Lung (tissue), 12 donors: ENCODE results near the gene CAMK2G. TPM values are rescaled to one million over a fixed set of nuclear protein-coding genes. Genes with fewer than 3 reads are reported as not detected.
"Not testable (repeated sequence)": the region's sequence is repeated elsewhere in the genome, so short reads cannot be mapped to it uniquely, and the experiment has no call there.

Source experiments
- ATAC-seq: fragments of 200-7000 bp; cut with Tn5 transposase; one replicate; pipeline ENCODE4 v1.9.1; 2020; ENCODE audit warnings: moderate number of reproducible peaks; ENCODE audit not compliant: insufficient read depth, low FRiP score
- DNase-seq, 3 donors: peaks; one replicate each; pipeline ENCODE4 v3.0.0-alpha.2; 2013 to 2017
- H3K27ac ChIP-seq, 2 donors: one replicate each; pipeline ENCODE4 v1.5.1; 2013; ENCODE audit warnings: mild to moderate bottlenecking in 2 of 2, moderate library complexity in 2 of 2, control low read depth in 1 of 2, inconsistent platforms in 1 of 2, low read depth in 1 of 2, low read length in 1 of 2
- H3K27me3 ChIP-seq, 3 donors: one replicate each; pipeline ENCODE4 v1.5.1; 2013; ENCODE audit warnings: low read length in 2 of 3; ENCODE audit not compliant: control insufficient read depth in 3 of 3, insufficient read depth in 3 of 3
- H3K36me3 ChIP-seq, 4 donors: one replicate each; pipeline ENCODE4 v1.5.1; 2013; ENCODE audit warnings: low read length in 4 of 4, mild to moderate bottlenecking in 1 of 4, moderate library complexity in 1 of 4; ENCODE audit not compliant: control insufficient read depth in 4 of 4, insufficient read depth in 4 of 4
- H3K4me1 ChIP-seq, 5 donors: one replicate each; pipeline ENCODE4 v1.5.1; 2013; ENCODE audit warnings: low read length in 5 of 5, mild to moderate bottlenecking in 2 of 5, moderate library complexity in 1 of 5; ENCODE audit not compliant: control insufficient read depth in 5 of 5, insufficient read depth in 5 of 5
- H3K4me3 ChIP-seq: one replicate; pipeline ENCODE4 v1.5.1; 2013; ENCODE audit warnings: mild to moderate bottlenecking, control low read depth, moderate library complexity
- H3K9ac ChIP-seq, 2 donors: one replicate each; pipeline ENCODE4 v1.5.1; 2013; ENCODE audit warnings: low read length in 2 of 2, control low read depth in 1 of 2; ENCODE audit not compliant: insufficient read depth in 1 of 2
- H3K9me3 ChIP-seq, 4 donors: one replicate each; pipeline ENCODE4 v1.5.1; 2013; ENCODE audit warnings: low read length in 3 of 4, mild to moderate bottlenecking in 1 of 4, moderate library complexity in 1 of 4; ENCODE audit not compliant: control insufficient read depth in 4 of 4, insufficient read depth in 3 of 4
- whole genome bisulfite sequencing, 2 donors: extraction: QIAGEN DNeasy Blood & Tissue Kit; methylation state at CpG; one replicate each; pipeline ENCODE4 v1.1.7; 2013; 5-methylcytosine and 5-hydroxymethylcytosine counted together
- polyA plus RNA-seq, 2 donors: library from polyadenylated mRNA; stranded (reverse); fragments of 200-250 nt; gene quantifications; one replicate each; pipeline ENCODE4 v1.2.1, GENCODE V29; 2013
- total RNA-seq, 2 donors: library from RNA; depleted of rRNA in 1 of 2; stranded (reverse); fragments of >200 nt in 1 of 2; gene quantifications; one replicate each; pipeline ENCODE4 v1.2.1, GENCODE V29; 2014 to 2021
- TF ChIP-seq, protein P1 (sequence below): IDR thresholded peaks from 2 replicates; pipeline ENCODE4 v1.5.1; 2012; ENCODE audit warnings: mild to moderate bottlenecking; ENCODE audit errors: control extremely low read depth, extremely low read depth
- donor health status: control.
- donor health status: control.
- donor health status: Bipolar disorder and iron deficiency.
- donor health status: healthy.
- donor health status: DM: yes; HTN: yes; CAD: no.

The CAMK2G gene
- total and polyA plus RNA-seq, 4 donors: 15.8 to 41.1 (median 29.0) TPM

DNA sequence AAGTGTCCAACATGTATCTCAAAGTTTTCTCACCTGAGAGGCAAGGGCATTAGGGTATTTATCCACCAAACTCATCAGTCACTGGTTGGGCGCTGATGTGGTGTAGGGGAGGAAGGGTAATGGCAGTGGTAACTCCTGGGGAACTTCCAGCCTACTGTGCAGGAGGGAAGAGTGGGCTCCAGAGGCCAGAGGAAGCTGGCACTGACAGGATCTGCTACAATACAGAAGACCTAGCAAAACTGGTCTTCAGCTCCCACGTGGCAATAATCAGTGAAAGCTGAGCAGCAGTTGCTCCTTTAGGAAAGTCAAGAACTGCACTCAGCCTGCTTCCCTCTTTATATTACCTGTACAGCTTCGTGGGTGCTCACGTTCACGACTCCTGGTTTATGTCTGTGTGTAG, 17.2 kb upstream of the CAMK2G start:
- Histone ChIP-seq H3K4me1 (peaks cover 12 to 24% (median 17%) of the 10 kb centered on the region in 5 donors), H3K9ac (no peak overlapping the region), H3K36me3 (no peaks in the 10 kb centered on the region), H3K4me3 (no peak overlapping the region), H3K27me3 (no peaks in the 10 kb centered on the region), H3K9me3 (no peaks in the 10 kb centered on the region), H3K27ac (no peak overlapping the region)
- WGBS, 2 donors: 78 to 85% methylated on average over 5 of the region's 5 CpGs
- DNase-seq (no peak), ATAC-seq (no peak)
- TF ChIP-seq, protein P1, sequence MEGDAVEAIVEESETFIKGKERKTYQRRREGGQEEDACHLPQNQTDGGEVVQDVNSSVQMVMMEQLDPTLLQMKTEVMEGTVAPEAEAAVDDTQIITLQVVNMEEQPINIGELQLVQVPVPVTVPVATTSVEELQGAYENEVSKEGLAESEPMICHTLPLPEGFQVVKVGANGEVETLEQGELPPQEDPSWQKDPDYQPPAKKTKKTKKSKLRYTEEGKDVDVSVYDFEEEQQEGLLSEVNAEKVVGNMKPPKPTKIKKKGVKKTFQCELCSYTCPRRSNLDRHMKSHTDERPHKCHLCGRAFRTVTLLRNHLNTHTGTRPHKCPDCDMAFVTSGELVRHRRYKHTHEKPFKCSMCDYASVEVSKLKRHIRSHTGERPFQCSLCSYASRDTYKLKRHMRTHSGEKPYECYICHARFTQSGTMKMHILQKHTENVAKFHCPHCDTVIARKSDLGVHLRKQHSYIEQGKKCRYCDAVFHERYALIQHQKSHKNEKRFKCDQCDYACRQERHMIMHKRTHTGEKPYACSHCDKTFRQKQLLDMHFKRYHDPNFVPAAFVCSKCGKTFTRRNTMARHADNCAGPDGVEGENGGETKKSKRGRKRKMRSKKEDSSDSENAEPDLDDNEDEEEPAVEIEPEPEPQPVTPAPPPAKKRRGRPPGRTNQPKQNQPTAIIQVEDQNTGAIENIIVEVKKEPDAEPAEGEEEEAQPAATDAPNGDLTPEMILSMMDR: no peak

DNA sequence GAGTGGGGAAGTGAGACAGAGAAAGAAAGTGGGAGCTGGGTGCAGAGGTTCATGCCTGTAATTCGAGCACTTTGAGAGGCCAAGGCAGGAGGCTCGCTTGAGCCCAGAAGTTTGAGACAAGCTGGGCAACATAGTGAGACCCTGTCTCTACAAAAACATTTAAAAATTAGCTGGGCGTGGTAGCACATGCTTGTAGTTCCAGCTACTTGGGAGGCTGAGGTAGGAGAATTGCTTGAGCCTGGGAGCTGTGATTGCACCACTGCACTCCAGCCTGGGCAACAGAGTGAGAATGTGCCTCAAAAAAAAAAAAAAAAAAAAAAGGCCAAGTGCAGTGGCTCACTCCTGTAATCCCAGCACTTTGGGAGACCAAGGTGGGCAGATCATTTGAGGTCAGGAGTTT, 16.5 kb upstream of the CAMK2G start:
- not testable (repeated sequence) for H3K27ac ChIP-seq, H3K4me3 ChIP-seq, H3K9me3 ChIP-seq, H3K9ac ChIP-seq, DNase-seq, H3K36me3 ChIP-seq, H3K27me3 ChIP-seq, ATAC-seq
- 63 to 64% methylated on average over 3 of the region's 3 CpGs for WGBS, 2 donors
- H3K4me1 ChIP-seq: peaks cover 15 to 28% (median 17%) of the 10 kb centered on the region in 5 donors

DNA sequence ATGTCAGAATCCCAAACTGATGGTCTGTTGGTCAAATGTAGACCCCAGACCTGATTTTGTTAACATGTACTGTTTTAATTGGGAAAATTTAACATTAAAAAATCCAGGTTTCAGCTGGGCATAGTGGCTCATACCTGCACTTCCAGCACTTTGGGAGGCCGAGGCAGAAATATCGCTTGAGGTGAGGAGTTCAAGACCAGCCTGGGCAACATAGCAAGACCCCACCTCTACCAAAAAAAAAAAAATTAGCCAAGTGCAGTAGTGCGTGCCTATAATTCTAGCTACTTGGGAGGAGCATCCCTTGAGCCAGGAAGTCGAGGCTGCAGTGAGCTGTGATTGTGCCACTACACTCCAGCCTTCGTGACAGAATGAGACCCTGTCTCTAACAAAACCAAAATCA, 15.9 kb upstream of the CAMK2G start:
- Histone ChIP-seq H3K4me3 (no peak overlapping the region), H3K27ac (no peak overlapping the region), H3K36me3 (no peaks in the 10 kb centered on the region), H3K27me3 (no peaks in the 10 kb centered on the region), H3K9ac (no peak overlapping the region), H3K9me3 (no peaks in the 10 kb centered on the region), H3K4me1 (peaks cover 15 to 28% (median 17%) of the 10 kb centered on the region in 5 donors)
- no peak for DNase-seq
- ATAC-seq: no peak
- TF ChIP-seq, protein P1: no peak
- 89 to 93% methylated on average over 5 of the region's 5 CpGs for WGBS, 2 donors

DNA sequence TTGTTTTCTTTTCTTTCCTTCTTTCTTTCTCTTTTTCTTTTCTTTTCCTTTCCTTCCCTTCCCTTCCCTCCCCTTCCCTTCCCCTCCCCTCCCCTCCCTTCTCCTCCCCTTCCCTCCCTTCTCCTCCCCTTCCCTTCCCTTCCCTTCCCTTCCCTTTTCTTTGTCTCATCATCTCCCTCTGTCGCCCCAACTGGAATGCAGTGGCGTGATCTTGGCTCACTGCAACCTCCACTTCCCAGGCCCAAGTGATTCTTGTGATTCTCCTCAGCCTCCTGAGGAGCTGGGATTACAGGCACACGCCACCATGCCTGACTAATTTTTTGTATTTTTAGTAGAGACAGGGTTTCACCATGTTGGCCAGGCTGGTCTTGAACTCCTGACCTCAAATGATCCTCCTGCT, 15.1 kb upstream of the CAMK2G start:
- DNase-seq, H3K4me3 ChIP-seq, H3K36me3 ChIP-seq, H3K9ac ChIP-seq, ATAC-seq, H3K27me3 ChIP-seq, H3K9me3 ChIP-seq, H3K27ac ChIP-seq: not testable (repeated sequence)
- peaks cover 15 to 28% (median 17%) of the 10 kb centered on the region in 5 donors for H3K4me1 ChIP-seq
- 83% methylated on average over 2 to 3 of the region's 3 CpGs for WGBS, 2 donors

DNA sequence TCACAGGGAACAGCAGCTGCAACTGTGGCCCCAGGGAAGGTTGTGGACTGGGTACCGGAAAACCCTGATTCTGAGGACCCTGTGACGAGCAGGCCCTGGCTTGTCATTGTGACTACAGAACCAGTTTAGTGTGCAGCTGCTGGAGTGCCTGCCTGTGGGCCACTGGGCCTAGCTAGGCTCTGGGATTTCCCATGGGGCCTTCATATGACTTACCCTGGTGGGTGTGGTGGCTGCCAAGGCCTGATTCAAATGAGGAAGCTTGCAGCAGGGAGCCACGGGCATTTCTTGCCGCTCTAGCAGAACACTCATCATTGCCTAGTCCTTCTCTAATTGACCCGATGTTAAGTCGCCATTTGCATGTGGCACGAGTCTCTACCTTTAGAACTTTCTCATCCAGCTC, 14.7 kb upstream of the CAMK2G start:
- TF ChIP-seq, protein P1: no peak
- Histone ChIP-seq H3K9me3 (no peaks in the 10 kb centered on the region), H3K9ac (no peak overlapping the region), H3K4me1 (peaks cover 15 to 28% (median 17%) of the 10 kb centered on the region in 5 donors), H3K36me3 (no peaks in the 10 kb centered on the region), H3K27ac (peak overlapping the region; percentile 78 to 84), H3K4me3 (no peak overlapping the region), H3K27me3 (no peaks in the 10 kb centered on the region)
- peak; percentile 50 for ATAC-seq
- 47 to 62% methylated on average over 7 of the region's 7 CpGs for WGBS, 2 donors
- no peak for DNase-seq
